K562 (cell line): Measurements from ENCODE around the gene PRKAR1B. TPM values are rescaled to one million over a fixed set of nuclear protein-coding genes. Genes with fewer than 3 reads are reported as not detected.

Experiments
- CHCHD3 ChIP-seq: fragments of 250-450 bp; sonication (Bioruptor Pico); IDR thresholded peaks from 2 replicates; pipeline ENCODE4 v2.1.2; 2022; ENCODE audit warnings: mild to moderate bottlenecking
- CUX1 ChIP-seq: fragments of 200-800 bp; sonication (Bioruptor generic); IDR thresholded peaks from 2 replicates; pipeline ENCODE4 v1.6.1; 2016; ENCODE audit warnings: missing genetic modification characterization, missing compliant biosample characterization
- GMEB1 ChIP-seq: fragments of 250-450 bp; sonication (Bioruptor Pico); IDR thresholded peaks from 2 replicates; pipeline ENCODE4 v1.4.0; 2020; ENCODE audit warnings: mild to moderate bottlenecking
- HMGN3 ChIP-seq: IDR thresholded peaks from 2 replicates; pipeline ENCODE4 v1.6.1; 2011; ENCODE audit warnings: borderline replicate concordance, low read depth, mild to moderate bottlenecking, mixed read lengths, low read length; ENCODE audit not compliant: insufficient read length; ENCODE audit errors: extremely low read depth
- MGA ChIP-seq: fragments of 450-650 bp; IDR thresholded peaks from 2 replicates; pipeline ENCODE4 v1.6.1; 2016; ENCODE audit warnings: mild to moderate bottlenecking, moderate library complexity
- SNIP1 ChIP-seq: fragments of 450-650 bp; IDR thresholded peaks from 2 replicates; pipeline ENCODE4 v1.7.1; 2017; ENCODE audit warnings: low read depth, mild to moderate bottlenecking
- ZNF584 ChIP-seq: fragments of 200-800 bp; sonication (Bioruptor generic); IDR thresholded peaks from 2 replicates; pipeline ENCODE4 v1.6.1; 2016; ENCODE audit warnings: low read depth, mild to moderate bottlenecking, missing genetic modification characterization, missing compliant biosample characterization
- polyA plus RNA-seq, 8 experiments: library from polyadenylated mRNA; depleted of rRNA in 4 of 8; stranded (reverse) in 5 of 8; unstranded in 3 of 8; fragments of >200 nt; fragmentation: Nextera tagmentation in 2 of 8; fragmentation: Illumina TruSeq in 1 of 8; extraction: Ambion mirVana in 2 of 8; extraction: Trizol in 1 of 8; gene quantifications; 2 replicates each; pipeline versions ENCODE4 v1.2.1 to v1.2.3, GENCODE V29; 2011 to 2014; ENCODE audit warnings: inconsistent platforms in 1 of 8, missing spikeins in 1 of 8
- total RNA-seq, 7 experiments: library from RNA; depleted of rRNA in 6 of 7; stranded (reverse); fragments of >200 nt in 6 of 7; fragmentation: Illumina TruSeq in 2 of 7; extraction: Trizol in 2 of 7; gene quantifications; 2 replicates each; pipeline versions ENCODE4 v1.2.1 to v1.2.3, GENCODE V29; 2011 to 2021; ENCODE audit warnings: low replicate concordance in 1 of 7

Gene PRKAR1B
- total and polyA plus RNA-seq, 9 of the 15 experiments (the other 6 are each of a cell fraction or from before 2014, with no cell fraction given): 0.99 to 30.5 (median 12.7) TPM

DNA sequence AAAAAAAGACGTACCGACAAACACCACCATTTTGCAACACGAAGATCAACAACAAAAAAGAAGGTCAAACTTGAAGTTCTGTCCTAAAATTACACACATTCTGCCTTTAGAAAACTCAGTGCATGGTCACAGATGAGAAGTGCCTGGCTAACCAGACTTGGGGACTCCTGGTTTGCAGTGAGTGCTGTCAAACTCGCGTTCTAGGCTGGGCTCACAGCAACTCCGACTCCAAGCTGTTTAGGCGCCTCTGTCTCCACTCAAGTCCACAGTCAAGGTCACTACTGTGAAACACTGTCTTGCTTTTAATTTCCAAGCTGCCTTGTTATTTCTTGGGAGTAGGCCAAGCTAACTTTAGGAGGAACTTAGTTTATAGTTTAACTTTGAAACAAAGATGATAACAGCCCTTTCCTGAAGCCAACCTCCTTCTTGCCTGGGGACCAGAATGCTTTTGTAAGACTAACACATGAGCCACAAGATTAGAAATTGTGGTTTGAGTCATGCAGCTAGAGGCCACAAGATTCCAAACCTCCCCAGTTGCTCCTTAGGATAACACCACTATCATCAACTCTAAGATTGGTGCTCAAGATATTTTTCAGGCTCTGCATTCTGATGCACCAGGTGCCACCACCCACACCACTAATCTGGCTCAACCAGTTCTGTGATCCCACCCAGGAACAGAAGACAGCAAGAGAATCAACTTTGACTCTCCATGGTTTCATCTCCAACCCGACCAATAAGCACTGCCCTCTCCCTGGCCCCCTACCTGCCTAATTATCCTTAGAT lies 1.7 kb downstream of the PRKAR1B start (continued):
- TF ChIP-seq MGA (peak; percentile 16), HMGN3 (peak; percentile 66), CUX1 (CRISPR knock-in tag) (no peak), CHCHD3 (CRISPR knock-in tag) (no peak), ZNF584 (CRISPR knock-in tag) (no peak), GMEB1 (CRISPR knock-in tag) (no peak), SNIP1 (no peak)
